Measurements from ENCODE around the gene VSTM2L. TPM values are rescaled to one million over a fixed set of nuclear protein-coding genes. Genes with fewer than 3 reads are reported as not detected.

VSTM2L gene
- total RNA-seq, 2 donors from 2014 or later, result 1.4 to 2.9 TPM

DNA sequence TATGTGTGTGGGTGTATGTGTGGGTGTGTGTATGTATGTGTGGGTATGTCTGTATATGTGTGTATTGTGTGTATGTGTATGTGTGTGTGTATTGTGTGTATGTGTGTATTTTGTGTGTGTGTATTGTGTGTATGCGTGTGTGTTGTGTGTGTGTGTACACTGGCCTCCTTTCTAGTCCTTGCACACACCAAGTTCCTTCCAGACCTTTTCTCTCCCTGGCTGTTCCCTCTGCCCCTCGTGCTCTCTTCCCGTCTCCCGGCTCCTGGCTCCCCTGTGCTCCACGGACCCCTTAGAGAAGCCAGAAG is 11.4 kb downstream of the VSTM2L start:
- Mint-ChIP-seq H3K27me3 (ENCODE audit: insufficient read depth) (peaks cover 34% of the 10 kb centered on the region), H3K27ac (peak overlapping the region; percentile 86), H3K4me1 (peaks cover 34% of the 10 kb centered on the region), H3K4me3 (peak overlapping the region; percentile 53), H3K36me3 (ENCODE audit: low read depth) (no peaks in the 10 kb centered on the region), H3K9me3 (no peaks in the 10 kb centered on the region)
- H3K36me3 ChIP-seq (ENCODE audit: control insufficient read depth, insufficient read depth, low read length), result no peaks in the 10 kb centered on the region
- TF ChIP-seq, protein P1, sequence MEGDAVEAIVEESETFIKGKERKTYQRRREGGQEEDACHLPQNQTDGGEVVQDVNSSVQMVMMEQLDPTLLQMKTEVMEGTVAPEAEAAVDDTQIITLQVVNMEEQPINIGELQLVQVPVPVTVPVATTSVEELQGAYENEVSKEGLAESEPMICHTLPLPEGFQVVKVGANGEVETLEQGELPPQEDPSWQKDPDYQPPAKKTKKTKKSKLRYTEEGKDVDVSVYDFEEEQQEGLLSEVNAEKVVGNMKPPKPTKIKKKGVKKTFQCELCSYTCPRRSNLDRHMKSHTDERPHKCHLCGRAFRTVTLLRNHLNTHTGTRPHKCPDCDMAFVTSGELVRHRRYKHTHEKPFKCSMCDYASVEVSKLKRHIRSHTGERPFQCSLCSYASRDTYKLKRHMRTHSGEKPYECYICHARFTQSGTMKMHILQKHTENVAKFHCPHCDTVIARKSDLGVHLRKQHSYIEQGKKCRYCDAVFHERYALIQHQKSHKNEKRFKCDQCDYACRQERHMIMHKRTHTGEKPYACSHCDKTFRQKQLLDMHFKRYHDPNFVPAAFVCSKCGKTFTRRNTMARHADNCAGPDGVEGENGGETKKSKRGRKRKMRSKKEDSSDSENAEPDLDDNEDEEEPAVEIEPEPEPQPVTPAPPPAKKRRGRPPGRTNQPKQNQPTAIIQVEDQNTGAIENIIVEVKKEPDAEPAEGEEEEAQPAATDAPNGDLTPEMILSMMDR (conservative IDR thresholded peaks at IDR 0.05), result no peak
- DNase-seq, result no peak
- H3K4me1 ChIP-seq (ENCODE audit: control insufficient read depth, insufficient read depth, low read length), result peaks cover 5% of the 10 kb centered on the region
- WGBS, 2 experiments (ENCODE audit: insufficient coverage in 1 of 2, insufficient read length in 1 of 2), result 79 to 87% methylated on average over 3 to 5 of the region's 5 CpGs
- no peaks in the 10 kb centered on the region for H3K9me3 ChIP-seq (ENCODE audit: control insufficient read depth, low read length)
- H3K9ac ChIP-seq (ENCODE audit: extremely low read depth, low read length, poor library complexity, severe bottlenecking), result no peak overlapping the region
- no peak overlapping the region for H3K4me3 ChIP-seq (ENCODE audit: low read length)
- peaks cover 17% of the 10 kb centered on the region for H3K27me3 ChIP-seq (ENCODE audit: control insufficient read depth, insufficient read depth, low read length, poor library complexity, severe bottlenecking)
- H3K27ac ChIP-seq (ENCODE audit: low read depth, low read length), result peak overlapping the region; percentile 72

DNA sequence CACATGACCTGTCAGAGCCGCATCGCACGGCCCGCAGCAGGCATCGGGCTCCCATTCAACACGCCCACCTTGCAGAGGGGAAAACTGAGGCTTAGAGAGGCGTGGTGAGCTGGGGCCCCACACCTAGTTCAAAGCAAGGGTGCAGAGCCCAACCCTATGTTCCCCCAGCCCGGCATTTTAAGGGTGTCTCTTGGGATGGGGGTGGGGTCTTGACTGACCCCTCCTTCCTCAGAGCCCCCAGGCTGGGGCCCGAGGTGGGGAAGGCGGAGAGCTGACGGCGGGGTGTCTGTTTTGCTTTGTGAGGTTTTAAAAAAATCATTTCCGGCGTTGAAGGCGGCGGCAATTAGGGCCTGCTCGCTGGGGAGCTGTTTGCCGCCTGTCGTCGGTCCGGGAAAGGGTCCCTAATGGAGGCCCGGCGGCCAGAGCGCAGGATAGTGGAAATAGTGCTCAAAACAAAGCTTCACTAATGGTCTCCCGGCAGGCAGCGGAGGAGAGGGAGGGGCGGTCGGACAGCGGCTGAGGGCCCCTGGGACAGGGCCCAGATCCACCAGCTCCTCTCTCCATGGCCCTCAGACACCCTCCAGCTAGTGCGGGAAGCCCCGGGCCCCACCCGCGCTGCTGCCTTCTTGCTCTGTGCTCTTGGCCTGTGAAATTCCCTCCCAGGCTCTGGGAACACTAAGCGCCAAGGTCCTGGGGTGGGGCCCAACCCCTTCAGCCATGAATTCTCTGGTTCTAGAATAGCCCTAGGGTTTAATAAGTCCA is 11.9 kb downstream of the VSTM2L start:
- no peak overlapping the region for H3K4me3 ChIP-seq (ENCODE audit: low read length)
- peak overlapping the region; percentile 8 for H3K9ac ChIP-seq (ENCODE audit: extremely low read depth, low read length, poor library complexity, severe bottlenecking)
- Mint-ChIP-seq H3K9me3 (no peaks in the 10 kb centered on the region), H3K27ac (peak overlapping the region; percentile 86), H3K4me1 (peaks cover 34% of the 10 kb centered on the region), H3K27me3 (ENCODE audit: insufficient read depth) (peaks cover 32% of the 10 kb centered on the region), H3K4me3 (peak overlapping the region; percentile 53), H3K36me3 (ENCODE audit: low read depth) (no peaks in the 10 kb centered on the region)
- DNase-seq, result peak; percentile 92
- 22 to 23% methylated on average over 19 to 34 of the region's 34 CpGs for WGBS, 2 experiments (ENCODE audit: insufficient coverage in 1 of 2, insufficient read length in 1 of 2)
- H3K36me3 ChIP-seq (ENCODE audit: control insufficient read depth, insufficient read depth, low read length), result no peaks in the 10 kb centered on the region
- H3K27me3 ChIP-seq (ENCODE audit: control insufficient read depth, insufficient read depth, low read length, poor library complexity, severe bottlenecking), result peaks cover 17% of the 10 kb centered on the region
- H3K27ac ChIP-seq (ENCODE audit: low read depth, low read length), result peak overlapping the region; percentile 72
- H3K4me1 ChIP-seq (ENCODE audit: control insufficient read depth, insufficient read depth, low read length), result peaks cover 5% of the 10 kb centered on the region
- H3K9me3 ChIP-seq (ENCODE audit: control insufficient read depth, low read length), result no peaks in the 10 kb centered on the region
- TF ChIP-seq, protein P1 (conservative IDR thresholded peaks at IDR 0.05), result peak; percentile 30

DNA sequence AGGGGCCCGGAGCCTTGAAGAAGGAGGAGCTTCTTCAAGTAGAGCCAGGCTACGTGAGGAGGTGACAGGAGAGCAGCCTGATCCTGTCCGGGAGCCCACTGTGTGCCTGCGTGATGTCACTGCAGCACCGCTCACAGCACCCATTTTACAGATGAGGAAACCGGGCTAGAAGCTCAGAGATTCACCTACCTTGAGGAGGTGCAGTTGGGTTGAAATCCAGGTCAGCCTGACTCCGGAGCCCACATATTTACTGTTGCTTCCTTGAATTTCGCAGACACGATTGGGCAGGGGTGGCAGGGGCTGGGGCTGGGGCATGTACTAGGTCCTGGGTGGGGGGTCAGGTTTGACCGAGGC is 12.5 kb downstream of the VSTM2L start:
- Histone ChIP-seq H3K27ac (ENCODE audit: low read depth, low read length) (peak overlapping the region; percentile 72), H3K4me3 (ENCODE audit: low read length) (no peak overlapping the region), H3K27me3 (ENCODE audit: control insufficient read depth, insufficient read depth, low read length, poor library complexity, severe bottlenecking) (peaks cover 17% of the 10 kb centered on the region), H3K9ac (ENCODE audit: extremely low read depth, low read length, poor library complexity, severe bottlenecking) (peak overlapping the region; percentile 8), H3K4me1 (ENCODE audit: control insufficient read depth, insufficient read depth, low read length) (peaks cover 5% of the 10 kb centered on the region), H3K36me3 (ENCODE audit: control insufficient read depth, insufficient read depth, low read length) (no peaks in the 10 kb centered on the region), H3K9me3 (ENCODE audit: control insufficient read depth, low read length) (no peaks in the 10 kb centered on the region)
- no peak overlapping the region for H3K27ac Mint-ChIP-seq
- peak overlapping the region; percentile 53 for H3K4me3 Mint-ChIP-seq
- DNase-seq, result no peak
- H3K36me3 Mint-ChIP-seq (ENCODE audit: low read depth), result no peaks in the 10 kb centered on the region
- TF ChIP-seq, protein P1 (conservative IDR thresholded peaks at IDR 0.05), result no peak
- peaks cover 34% of the 10 kb centered on the region for H3K4me1 Mint-ChIP-seq
- no peaks in the 10 kb centered on the region for H3K9me3 Mint-ChIP-seq
- peaks cover 32% of the 10 kb centered on the region for H3K27me3 Mint-ChIP-seq (ENCODE audit: insufficient read depth)
- 57 to 65% methylated on average over 7 to 10 of the region's 10 CpGs for WGBS, 2 experiments (ENCODE audit: insufficient coverage in 1 of 2, insufficient read length in 1 of 2)
